Caco-2 (cell line): ENCODE measurements around the gene CXCL10. TPM values are rescaled to one million over a fixed set of nuclear protein-coding genes. Genes with fewer than 3 reads are reported as not detected.
"Not testable (repeated sequence)": the region's sequence is repeated elsewhere in the genome, so short reads cannot be mapped to it uniquely, and the experiment has no call there.

Experiments
- BruUV-seq: library from RNA; stranded (reverse); fragments of 400-500 nt; replicated peaks from 2 replicates; lab custom pipeline; 2021; lab: Mats Ljungman, UMichigan
- CTCF ChIA-PET: fragments of 300-600 bp; sonication (Branson Sonifier 250); formaldehyde crosslinking; loops from one replicate; lab custom pipeline; 2022; ENCODE audit warnings: antibody characterized with exemption; lab: Charles Lee
- POLR2A ChIA-PET: fragments of 300-600 bp; sonication (Branson Sonifier 250); formaldehyde crosslinking; loops from one replicate; lab custom pipeline; 2022; ENCODE audit warnings: antibody characterized with exemption; lab: Charles Lee
- DNase-seq, 2 experiments: peaks; one replicate each; pipeline versions ENCODE4 v3.0.0 to v3.0.0-alpha.2; 2020 to 2022
- H3K27me3 ChIP-seq: replicated peaks from 2 replicates; pipeline ENCODE4 v1.6.0; 2011; ENCODE audit warnings: low read length; ENCODE audit not compliant: control insufficient read depth, insufficient read depth
- H3K36me3 ChIP-seq: 2 replicates; pipeline ENCODE4 v1.5.1; 2011; ENCODE audit warnings: low read length; ENCODE audit not compliant: control insufficient read depth, insufficient read depth
- H3K4me1 ChIP-seq: fragments of 250-450 bp; sonication (Bioruptor Pico); 2 replicates; pipeline ENCODE4 v1.5.1; 2020; ENCODE audit warnings: mild to moderate bottlenecking
- H3K4me3 ChIP-seq: 2 replicates; pipeline ENCODE4 v1.5.1; 2011; ENCODE audit warnings: low read depth, mild to moderate bottlenecking, control low read depth, low read length
- H3K9me3 ChIP-seq: fragments of 250-450 bp; sonication (Bioruptor Pico); 2 replicates; pipeline ENCODE4 v1.5.1; 2020; ENCODE audit warnings: mild to moderate bottlenecking, moderate library complexity
- H3K27ac Mint-ChIP-seq: one replicate; pipeline ENCODE4 v1.8.0; 2022; ENCODE audit warnings: mixed read lengths; ENCODE audit not compliant: unreplicated experiment
- H3K27me3 Mint-ChIP-seq: one replicate; pipeline ENCODE4 v1.8.0; 2022; ENCODE audit warnings: mixed read lengths; ENCODE audit not compliant: insufficient read depth, unreplicated experiment
- H3K36me3 Mint-ChIP-seq: one replicate; pipeline ENCODE4 v1.8.0; 2022; ENCODE audit warnings: mild to moderate bottlenecking, mixed read lengths; ENCODE audit not compliant: insufficient read depth, unreplicated experiment
- H3K4me1 Mint-ChIP-seq: one replicate; pipeline ENCODE4 v1.8.0; 2022; ENCODE audit warnings: low read depth, mixed read lengths; ENCODE audit not compliant: unreplicated experiment
- H3K4me3 Mint-ChIP-seq: one replicate; pipeline ENCODE4 v1.8.0; 2022; ENCODE audit warnings: mild to moderate bottlenecking, moderate library complexity, mixed read lengths; ENCODE audit not compliant: unreplicated experiment
- H3K9me3 Mint-ChIP-seq: one replicate; pipeline ENCODE4 v1.8.0; 2022; ENCODE audit warnings: mixed read lengths; ENCODE audit not compliant: unreplicated experiment
- CTCF ChIP-seq, 2 experiments: fragments of 200-600 bp in 1 of 2; IDR thresholded peaks; 1 replicate in 1 of 2; 2 replicates in 1 of 2; pipeline versions ENCODE4 v1.5.1 to v1.8.0; 2011 to 2022; ENCODE audit warnings: antibody characterized with exemption in 1 of 2, control low read depth in 1 of 2, inconsistent platforms in 1 of 2, low read depth in 1 of 2, low read length in 1 of 2, mild to moderate bottlenecking in 1 of 2, moderate library complexity in 1 of 2; ENCODE audit not compliant: insufficient read depth in 1 of 2, severe bottlenecking in 1 of 2, unreplicated experiment in 1 of 2
- intact Hi-C: fragments of 100-400 bp; cut with micrococcal nuclease; formaldehyde crosslinking; loops from one replicate; pipeline ENCODE4 v1.10.0; 2022; ENCODE audit not compliant: unreplicated experiment
- total RNA-seq: library from RNA; stranded (reverse); gene quantifications from 2 replicates; pipeline ENCODE4 v1.2.3, GENCODE V29; 2022

Gene CXCL10
- total RNA-seq, 1 experiment from 2014 or later = not detected

GRCh38 chr4:76000279-76000678 lies 23.0 kb downstream of the CXCL10 start:
- no peak overlapping the region for H3K27ac Mint-ChIP-seq
- peaks cover 15% of the 10 kb centered on the region for H3K4me1 Mint-ChIP-seq
- H3K9me3 ChIP-seq = no peaks in the 10 kb centered on the region
- no peak for TF ChIP-seq CTCF (IDR thresholded peaks at IDR 0.05; ENCODE audit: insufficient read depth in 1 of 2, low read depth in 1 of 2, low read length in 1 of 2, severe bottlenecking in 1 of 2, unreplicated experiment in 1 of 2)
- no peaks in the 10 kb centered on the region for H3K36me3 ChIP-seq
- H3K4me1 ChIP-seq = peaks cover 12% of the 10 kb centered on the region
- H3K27me3 Mint-ChIP-seq = no peaks in the 10 kb centered on the region
- H3K27me3 ChIP-seq = no peaks in the 10 kb centered on the region
- POLR2A ChIA-PET = no interaction called here
- no peak overlapping the region for H3K4me3 ChIP-seq
- no TSS peak for BruUV-seq
- H3K4me3 Mint-ChIP-seq = no peak overlapping the region
- intact Hi-C loops = no loop called here
- no peak for DNase-seq
- H3K9me3 Mint-ChIP-seq = peaks cover 19% of the 10 kb centered on the region
- H3K36me3 Mint-ChIP-seq = no peaks in the 10 kb centered on the region
- CTCF ChIA-PET = interaction anchor here (0.8 to 1.5 kb wide), 2 partner anchors 10 to 86 kb away, joined by 3 read pairs; partner anchors contain the start of gene SDAD1

- H3K9me3 ChIP-seq, H3K27me3 Mint-ChIP-seq, H3K27ac Mint-ChIP-seq, H3K4me3 ChIP-seq, DNase-seq, intact Hi-C loops, H3K4me3 Mint-ChIP-seq, H3K27me3 ChIP-seq, H3K36me3 ChIP-seq, BruUV-seq, POLR2A ChIA-PET, H3K36me3 Mint-ChIP-seq: not testable (repeated sequence)
- Mint-ChIP-seq H3K9me3 (peaks cover 11% of the 10 kb centered on the region), H3K4me1 (peaks cover 15% of the 10 kb centered on the region)
- CTCF ChIA-PET = interaction anchor here (1.5 kb wide), 1 partner anchor 88 kb away, joined by 3 read pairs; no protein-coding TSS in a partner anchor
- H3K4me1 ChIP-seq = peaks cover 11% of the 10 kb centered on the region
Observed at GRCh38 chr4:75998525-75999147, 24.7 kb downstream of the CXCL10 start.

DNA sequence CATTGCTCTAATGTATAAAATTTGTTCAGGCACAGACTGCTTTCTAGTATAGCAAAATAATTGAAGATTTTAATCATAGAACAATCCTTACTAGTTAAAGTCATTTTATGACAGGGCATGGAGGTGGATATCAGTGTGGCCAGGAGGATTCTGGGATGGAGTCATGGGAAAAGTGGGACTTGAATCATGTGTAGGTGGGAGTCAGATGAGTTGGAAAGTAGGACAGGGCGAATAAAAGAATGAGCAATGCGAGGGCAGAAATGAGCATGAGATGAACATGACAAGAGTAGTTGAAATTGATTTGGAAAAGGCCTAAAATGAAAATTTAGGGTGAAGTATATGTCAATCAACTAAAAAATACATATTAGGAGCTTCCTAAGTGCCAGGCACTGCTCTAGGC lies 25.4 kb downstream of the CXCL10 start:
- Mint-ChIP-seq H3K36me3 (no peaks in the 10 kb centered on the region), H3K4me3 (no peak overlapping the region)

More for the DNA sequence above, 25.4 kb downstream of the CXCL10 start:
- BruUV-seq = no TSS peak
- ChIA-PET POLR2A (no interaction called here), CTCF (no interaction called here)
- no peak for TF ChIP-seq CTCF (IDR thresholded peaks at IDR 0.05; ENCODE audit: insufficient read depth in 1 of 2, low read depth in 1 of 2, low read length in 1 of 2, severe bottlenecking in 1 of 2, unreplicated experiment in 1 of 2)
- H3K4me1 Mint-ChIP-seq = peaks cover 15% of the 10 kb centered on the region
- H3K9me3 Mint-ChIP-seq = peaks cover 9% of the 10 kb centered on the region
- H3K27ac Mint-ChIP-seq = no peak overlapping the region
- H3K27me3 Mint-ChIP-seq = no peaks in the 10 kb centered on the region
- Histone ChIP-seq H3K4me3 (no peak overlapping the region), H3K9me3 (no peaks in the 10 kb centered on the region), H3K36me3 (no peaks in the 10 kb centered on the region), H3K27me3 (no peaks in the 10 kb centered on the region), H3K4me1 (peaks cover 11% of the 10 kb centered on the region)
- intact Hi-C loops = no loop called here
- DNase-seq = no peak
